PC-3 (cell line): ENCODE results near the gene OBP2B. TPM values are rescaled to one million over a fixed set of nuclear protein-coding genes. Genes with fewer than 3 reads are reported as not detected.
"Not testable (repeated sequence)": the region's sequence is repeated elsewhere in the genome, so short reads cannot be mapped to it uniquely, and the experiment has no call there.

ENCODE experiments used
- ATAC-seq: fragments of 200-7000 bp; cut with Tn5 transposase; 2 replicates; pipeline ENCODE4 v1.9.1; 2020; ENCODE audit warnings: mild to moderate bottlenecking, moderate library complexity
- BruUV-seq: library from RNA; stranded (reverse); fragments of 400-500 nt; replicated peaks from 2 replicates; lab custom pipeline; 2021; lab: Mats Ljungman, UMichigan
- CTCF ChIA-PET: fragments of 300-600 bp; sonication (Branson Sonifier 250); formaldehyde crosslinking; loops from one replicate; lab custom pipeline; 2022; ENCODE audit warnings: antibody characterized with exemption; lab: Charles Lee
- POLR2A ChIA-PET: fragments of 300-600 bp; sonication (Branson Sonifier 250); formaldehyde crosslinking; loops from one replicate; lab custom pipeline; 2022; ENCODE audit warnings: antibody characterized with exemption; ENCODE audit not compliant: unreplicated experiment; lab: Charles Lee
- DNase-seq: peaks from one replicate; pipeline ENCODE4 v3.0.0-alpha.2; 2015
- H2AFZ ChIP-seq: fragments of 300-600 bp; sonication (generic); 2 replicates; pipeline ENCODE4 v1.6.0; 2016; ENCODE audit warnings: antibody characterized with exemption, low read length
- H3F3A ChIP-seq: fragments of 300-600 bp; sonication (generic); one replicate; pipeline ENCODE4 v1.6.0; 2017; ENCODE audit warnings: antibody characterized with exemption, low read length, control low read depth, mild to moderate bottlenecking; ENCODE audit not compliant: unreplicated experiment
- H3K27ac ChIP-seq: fragments of 300-600 bp; sonication (generic); 2 replicates; pipeline ENCODE4 v1.5.1; 2016; ENCODE audit warnings: mild to moderate bottlenecking, low read length
- H3K27me3 ChIP-seq: fragments of 300-600 bp; sonication (generic); 2 replicates; pipeline ENCODE4 v1.6.1; 2016; ENCODE audit warnings: low read length, mixed read lengths
- H3K36me3 ChIP-seq: fragments of 300-600 bp; sonication (generic); 2 replicates; pipeline ENCODE4 v1.6.1; 2016; ENCODE audit warnings: low read depth, mixed run types, low read length, mixed read lengths
- H3K4me1 ChIP-seq: fragments of 300-600 bp; sonication (generic); 2 replicates; pipeline ENCODE4 v1.5.1; 2016; ENCODE audit warnings: low read length; ENCODE audit not compliant: insufficient read depth
- H3K4me2 ChIP-seq: fragments of 300-600 bp; sonication (generic); 2 replicates; pipeline ENCODE4 v1.6.0; 2016; ENCODE audit warnings: low read length
- H3K4me3 ChIP-seq: fragments of 300-600 bp; sonication (generic); 2 replicates; pipeline ENCODE4 v1.5.1; 2016; ENCODE audit warnings: mild to moderate bottlenecking, low read length, mixed read lengths
- H3K79me2 ChIP-seq: fragments of 300-600 bp; sonication (generic); 2 replicates; pipeline ENCODE4 v1.6.1; 2017; ENCODE audit warnings: low read length, mixed read lengths
- H3K9ac ChIP-seq: fragments of 300-600 bp; sonication (generic); 2 replicates; pipeline ENCODE4 v1.6.0; 2016; ENCODE audit warnings: mild to moderate bottlenecking, low read length
- H3K9me2 ChIP-seq: fragments of 300-600 bp; sonication (generic); replicated peaks from 2 replicates; pipeline ENCODE4 v1.6.1; 2016; ENCODE audit warnings: mixed run types, low read length, mixed read lengths
- H3K9me3 ChIP-seq: fragments of 300-600 bp; sonication (generic); 2 replicates; pipeline ENCODE4 v1.6.1; 2016; ENCODE audit warnings: low read length, mixed read lengths
- H4K20me1 ChIP-seq: fragments of 300-600 bp; sonication (generic); 2 replicates; pipeline ENCODE4 v1.6.1; 2016; ENCODE audit warnings: low read length, mixed read lengths
- CTCF ChIP-seq: fragments of 300-600 bp; sonication (generic); conservative IDR thresholded peaks from 2 replicates; pipeline ENCODE4 v1.5.1; 2017; ENCODE audit warnings: antibody characterized with exemption, low read depth, mild to moderate bottlenecking, low read length
- EZH2 ChIP-seq: fragments of 300-600 bp; sonication (generic); IDR thresholded peaks from one replicate; pipeline ENCODE4 v1.6.1; 2017; ENCODE audit warnings: antibody characterized with exemption, mild to moderate bottlenecking, low read length; ENCODE audit not compliant: unreplicated experiment
- EZH2phosphoT487 ChIP-seq: fragments of 300-600 bp; sonication (generic); IDR thresholded peaks from 2 replicates; pipeline ENCODE4 v1.6.1; 2018; ENCODE audit warnings: mild to moderate bottlenecking, antibody characterized with exemption, low read length, borderline replicate concordance
- intact Hi-C: fragments of 100-400 bp; cut with micrococcal nuclease; formaldehyde crosslinking; loops from 2 replicates; pipeline ENCODE4 v1.9.0; 2023
- total RNA-seq: library from RNA; depleted of rRNA; stranded (reverse); fragments of >200 nt; gene quantifications from 2 replicates; pipeline ENCODE4 v1.2.3, GENCODE V29; 2014

The OBP2B gene
- total RNA-seq, 1 experiment from 2014 or later, result not detected

GRCh38 chr9:133221177-133221809 lies 12.2 kb upstream of the OBP2B start:
- CTCF ChIA-PET, result no interaction called here
- POLR2A ChIA-PET, result no interaction called here
- no peak for TF ChIP-seq EZH2
- no peak for TF ChIP-seq EZH2phosphoT487
- TF ChIP-seq CTCF, result no peak

GRCh38 chr9:133218049-133218975 lies 9.3 kb upstream of the OBP2B start:
- ATAC-seq, H3K4me2 ChIP-seq, H3K27me3 ChIP-seq, POLR2A ChIA-PET, H4K20me1 ChIP-seq, CTCF ChIA-PET, H3K4me3 ChIP-seq, DNase-seq, H3K79me2 ChIP-seq, H3K36me3 ChIP-seq, intact Hi-C loops, H3K27ac ChIP-seq, H3K9me3 ChIP-seq, H3K9ac ChIP-seq, H2AFZ ChIP-seq, H3K9me2 ChIP-seq, H3F3A ChIP-seq, BruUV-seq: not testable (repeated sequence)
- H3K4me1 ChIP-seq, result peaks cover 30% of the 10 kb centered on the region

More at GRCh38 chr9:133221177-133221809, 12.2 kb upstream of the OBP2B start:
- ATAC-seq, result no peak
- DNase-seq, result no peak
- no TSS peak for BruUV-seq
- Histone ChIP-seq H2AFZ (no peak overlapping the region), H3K4me3 (no peak overlapping the region), H3K9ac (no peak overlapping the region), H3K9me2 (no peaks in the 10 kb centered on the region), H3K27me3 (peaks cover 8% of the 10 kb centered on the region), H3K9me3 (no peaks in the 10 kb centered on the region), H3K4me2 (no peak overlapping the region), H3K4me1 (peaks cover 8% of the 10 kb centered on the region; the same call in 1 of the 2 replicates), H3K36me3 (no peaks in the 10 kb centered on the region), H3K79me2 (no peaks in the 10 kb centered on the region), H3K27ac (no peak overlapping the region), H4K20me1 (no peaks in the 10 kb centered on the region), H3F3A (no peaks in the 10 kb centered on the region)
- intact Hi-C loops, result no loop called here

- H4K20me1 ChIP-seq, POLR2A ChIA-PET, H3K9ac ChIP-seq, CTCF ChIA-PET, H3K4me2 ChIP-seq, H3K27ac ChIP-seq, intact Hi-C loops, H3K27me3 ChIP-seq, H3K9me3 ChIP-seq, H3F3A ChIP-seq, H3K9me2 ChIP-seq, H2AFZ ChIP-seq, BruUV-seq, DNase-seq, H3K36me3 ChIP-seq, ATAC-seq, H3K79me2 ChIP-seq, H3K4me3 ChIP-seq: not testable (repeated sequence)
- H3K4me1 ChIP-seq, result peaks cover 32% of the 10 kb centered on the region
Observed at GRCh38 chr9:133217333-133217988, 8.4 kb upstream of the OBP2B start.

- peak overlapping the region; percentile 54 for H3K4me2 ChIP-seq
- H3K9me2 ChIP-seq, H3K9me3 ChIP-seq, H4K20me1 ChIP-seq, H3K27me3 ChIP-seq, intact Hi-C loops, H2AFZ ChIP-seq, POLR2A ChIA-PET, H3F3A ChIP-seq, H3K79me2 ChIP-seq, H3K36me3 ChIP-seq, CTCF ChIA-PET, H3K4me3 ChIP-seq, BruUV-seq, H3K9ac ChIP-seq: not testable (repeated sequence)
- ATAC-seq, result peak; percentile 57
- peak; percentile 68 for DNase-seq
- H3K27ac ChIP-seq, result peak overlapping the region; percentile 78
- H3K4me1 ChIP-seq, result peaks cover 49% of the 10 kb centered on the region
Observed at GRCh38 chr9:133214276-133214675, 5.2 kb upstream of the OBP2B start.
